ENCODE data around the gene TRMT2A. TPM values are rescaled to one million over a fixed set of nuclear protein-coding genes. Genes with fewer than 3 reads are reported as not detected.
"Not testable (repeated sequence)": the region's sequence is repeated elsewhere in the genome, so short reads cannot be mapped to it uniquely, and the experiment has no call there.

TRMT2A gene
- total RNA-seq, 2 experiments from 2014 or later, result 71.8 to 75.2 TPM

- H3K27me3 Mint-ChIP-seq, result no peaks in the 10 kb centered on the region
- H3K4me1 Mint-ChIP-seq, result no peaks in the 10 kb centered on the region
- ChIA-PET CTCF (interaction anchor here (0.7 kb wide), 1 partner anchor 240 kb away, joined by 3 read pairs; no protein-coding TSS in a partner anchor), POLR2A (interaction anchor here (0.8 to 1.9 kb wide), 4 partner anchors 10 to 141 kb away, joined by 3 to 4 read pairs (median 3); partner anchors contain the start of gene DGCR8)
- no peak for DNase-seq
- no peak overlapping the region for H3K4me3 Mint-ChIP-seq
- H3K36me3 Mint-ChIP-seq (ENCODE audit: low read depth), result no peaks in the 10 kb centered on the region
- H3K27ac Mint-ChIP-seq, result no peak overlapping the region
- no peaks in the 10 kb centered on the region for H3K9me3 Mint-ChIP-seq
These were observed 47.5 kb downstream of the TRMT2A start for GRCh38 chr22:20069331-20070042.

- no peaks in the 10 kb centered on the region for H3K27me3 Mint-ChIP-seq
- ChIA-PET CTCF (interaction anchor here (0.7 kb wide), 1 partner anchor 239 kb away, joined by 3 read pairs; no protein-coding TSS in a partner anchor), POLR2A (interaction anchor here (1.9 kb wide), 1 partner anchor 11 kb away, joined by 4 read pairs; the partner anchor contains the start of gene DGCR8)
- H3K4me1 Mint-ChIP-seq, result no peaks in the 10 kb centered on the region
- no peak for DNase-seq
- H3K9me3 Mint-ChIP-seq, result no peaks in the 10 kb centered on the region
- no peak overlapping the region for H3K27ac Mint-ChIP-seq
- H3K36me3 Mint-ChIP-seq (ENCODE audit: low read depth), result no peaks in the 10 kb centered on the region
- H3K4me3 Mint-ChIP-seq, result no peak overlapping the region
These were observed 48.4 kb downstream of the TRMT2A start for GRCh38 chr22:20068640-20069039.

GRCh38 chr22:20067384-20067682 is 49.7 kb downstream of the TRMT2A start:
- DNase-seq; H3K9me3 Mint-ChIP-seq; POLR2A ChIA-PET; H3K27ac Mint-ChIP-seq; H3K4me1 Mint-ChIP-seq; H3K36me3 Mint-ChIP-seq (ENCODE audit: low read depth); H3K27me3 Mint-ChIP-seq; H3K4me3 Mint-ChIP-seq: not testable (repeated sequence)
- CTCF ChIA-PET, result interaction anchor here (1.0 kb wide), 1 partner anchor 8 kb away, joined by 3 read pairs; no protein-coding TSS in a partner anchor

GRCh38 chr22:20066617-20067383 is 50.2 kb downstream of the TRMT2A start:
- no peaks in the 10 kb centered on the region for H3K9me3 Mint-ChIP-seq
- H3K4me1 Mint-ChIP-seq, result no peaks in the 10 kb centered on the region
- POLR2A ChIA-PET, result interaction anchor here (1.4 kb wide), 1 partner anchor 13 kb away, joined by 3 read pairs; the partner anchor contains the start of gene DGCR8
- DNase-seq, result no peak
- peaks cover 6% of the 10 kb centered on the region for H3K36me3 Mint-ChIP-seq (ENCODE audit: low read depth)
- CTCF ChIA-PET, result no interaction called here
- no peak overlapping the region for H3K4me3 Mint-ChIP-seq
- H3K27ac Mint-ChIP-seq, result no peak overlapping the region
- H3K27me3 Mint-ChIP-seq, result no peaks in the 10 kb centered on the region

- DNase-seq, result no peak
- Mint-ChIP-seq H3K4me3 (no peak overlapping the region), H3K9me3 (no peaks in the 10 kb centered on the region), H3K27me3 (no peaks in the 10 kb centered on the region), H3K36me3 (ENCODE audit: low read depth) (peaks cover 9% of the 10 kb centered on the region), H3K4me1 (no peaks in the 10 kb centered on the region), H3K27ac (no peak overlapping the region)
- CTCF ChIA-PET, result no interaction called here
- POLR2A ChIA-PET, result interaction anchor here (1.4 kb wide), 1 partner anchor 14 kb away, joined by 3 read pairs; the partner anchor contains the start of gene DGCR8
These were observed 51.0 kb downstream of the TRMT2A start for GRCh38 chr22:20065896-20066616.

GRCh38 chr22:20064545-20065262 is 52.3 kb downstream of the TRMT2A start:
- Mint-ChIP-seq H3K4me1 (no peaks in the 10 kb centered on the region), H3K9me3 (no peaks in the 10 kb centered on the region), H3K27ac (no peak overlapping the region), H3K36me3 (ENCODE audit: low read depth) (peaks cover 10% of the 10 kb centered on the region), H3K27me3 (no peaks in the 10 kb centered on the region), H3K4me3 (no peak overlapping the region)
- DNase-seq, result no peak
- POLR2A ChIA-PET, result no interaction called here
- CTCF ChIA-PET, result interaction anchor here (0.7 kb wide), 1 partner anchor 47 kb away, joined by 3 read pairs; no protein-coding TSS in a partner anchor

GRCh38 chr22:20064140-20064480 is 52.9 kb downstream of the TRMT2A start:
- Mint-ChIP-seq H3K27ac (no peak overlapping the region), H3K36me3 (ENCODE audit: low read depth) (peaks cover 10% of the 10 kb centered on the region), H3K9me3 (no peaks in the 10 kb centered on the region), H3K27me3 (no peaks in the 10 kb centered on the region), H3K4me3 (no peak overlapping the region), H3K4me1 (peaks cover 5% of the 10 kb centered on the region)
- CTCF ChIA-PET, result no interaction called here
- POLR2A ChIA-PET, result no interaction called here
- DNase-seq, result no peak

- CTCF ChIA-PET, result no interaction called here
- Mint-ChIP-seq H3K4me1 (peaks cover 10% of the 10 kb centered on the region), H3K9me3 (no peaks in the 10 kb centered on the region), H3K27ac (no peak overlapping the region), H3K27me3 (no peaks in the 10 kb centered on the region), H3K36me3 (ENCODE audit: low read depth) (peaks cover 13% of the 10 kb centered on the region), H3K4me3 (no peak overlapping the region)
- POLR2A ChIA-PET, result no interaction called here
- DNase-seq, result no peak
These were observed 53.5 kb downstream of the TRMT2A start for GRCh38 chr22:20063271-20064139.

GRCh38 chr22:20062766-20063083 is 54.3 kb downstream of the TRMT2A start:
- Mint-ChIP-seq H3K4me3 (no peak overlapping the region), H3K27ac (no peak overlapping the region), H3K4me1 (peaks cover 10% of the 10 kb centered on the region), H3K9me3 (no peaks in the 10 kb centered on the region), H3K27me3 (no peaks in the 10 kb centered on the region), H3K36me3 (ENCODE audit: low read depth) (peaks cover 15% of the 10 kb centered on the region)
- CTCF ChIA-PET, result no interaction called here
- POLR2A ChIA-PET, result interaction anchor here (0.9 kb wide), 1 partner anchor 9 kb away, joined by 3 read pairs; no protein-coding TSS in a partner anchor
- DNase-seq, result no peak

GRCh38 chr22:20062043-20062765 is 54.8 kb downstream of the TRMT2A start:
- Mint-ChIP-seq H3K4me3 (no peak overlapping the region), H3K4me1 (peaks cover 10% of the 10 kb centered on the region), H3K9me3 (no peaks in the 10 kb centered on the region), H3K27ac (no peak overlapping the region), H3K36me3 (ENCODE audit: low read depth) (peaks cover 17% of the 10 kb centered on the region), H3K27me3 (no peaks in the 10 kb centered on the region)
- no peak for DNase-seq
- ChIA-PET POLR2A (interaction anchor here (0.9 kb wide), 1 partner anchor 10 kb away, joined by 3 read pairs; no protein-coding TSS in a partner anchor), CTCF (interaction anchor here (1.1 kb wide), 1 partner anchor 10 kb away, joined by 3 read pairs; no protein-coding TSS in a partner anchor)
